Fibroblast of villous mesenchyme (primary cell): Measurements from ENCODE around the gene ABCD1. TPM values are rescaled to one million over a fixed set of nuclear protein-coding genes. Genes with fewer than 3 reads are reported as not detected.

Experiments
- DNase-seq: peaks from one replicate; pipeline ENCODE4 v3.0.0-alpha.2; 2010; ENCODE audit warnings: low read depth
- H3K4me3 ChIP-seq: 2 replicates; pipeline ENCODE4 v1.5.1; 2011; ENCODE audit warnings: low read depth, mild to moderate bottlenecking, low read length
- total RNA-seq: library from RNA; depleted of rRNA; stranded (reverse); fragments of >200 nt; gene quantifications from 2 replicates; pipeline ENCODE4 v1.2.3, GENCODE V29; 2012
- TF ChIP-seq, protein P1 (sequence below): IDR thresholded peaks from 2 replicates; pipeline ENCODE4 v1.5.1; 2012; ENCODE audit warnings: low read depth, mild to moderate bottlenecking, low read length; ENCODE audit not compliant: insufficient read depth

ABCD1 gene
- total RNA-seq, 1 donor: 15.5 TPM

DNA sequence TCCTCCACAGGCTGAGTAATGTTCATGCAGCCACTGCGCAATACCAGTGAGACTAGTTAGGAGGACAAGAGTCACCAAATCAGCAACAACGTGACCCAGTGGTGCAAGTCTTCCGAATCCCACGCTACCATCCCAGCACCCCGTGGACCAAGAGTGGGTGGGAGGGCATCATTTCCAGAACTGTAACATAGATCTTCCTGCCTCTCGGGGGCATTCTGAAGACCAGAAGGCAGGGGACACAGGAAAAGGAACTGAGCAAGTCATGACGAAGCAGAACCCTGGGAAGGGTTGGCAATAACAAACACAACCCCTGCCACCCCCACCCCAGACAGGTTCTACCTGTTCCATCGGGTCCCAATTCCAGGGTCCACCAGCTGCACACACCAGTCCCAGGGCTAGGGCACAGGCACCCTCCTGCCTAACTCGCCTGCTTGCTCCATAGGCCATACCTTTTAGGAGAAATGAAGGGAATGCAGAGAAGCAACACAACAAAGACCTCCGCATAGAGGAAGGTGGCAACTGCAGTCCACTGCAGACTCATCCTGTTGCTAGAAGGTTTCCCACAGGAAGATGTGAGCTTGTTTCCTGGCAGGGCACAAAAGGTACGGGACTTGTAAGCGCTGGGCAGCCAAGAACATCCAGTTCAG, 1.8 kb upstream of the ABCD1 start:
- H3K4me3 ChIP-seq: peak overlapping the region; percentile 69
- TF ChIP-seq, protein P1, sequence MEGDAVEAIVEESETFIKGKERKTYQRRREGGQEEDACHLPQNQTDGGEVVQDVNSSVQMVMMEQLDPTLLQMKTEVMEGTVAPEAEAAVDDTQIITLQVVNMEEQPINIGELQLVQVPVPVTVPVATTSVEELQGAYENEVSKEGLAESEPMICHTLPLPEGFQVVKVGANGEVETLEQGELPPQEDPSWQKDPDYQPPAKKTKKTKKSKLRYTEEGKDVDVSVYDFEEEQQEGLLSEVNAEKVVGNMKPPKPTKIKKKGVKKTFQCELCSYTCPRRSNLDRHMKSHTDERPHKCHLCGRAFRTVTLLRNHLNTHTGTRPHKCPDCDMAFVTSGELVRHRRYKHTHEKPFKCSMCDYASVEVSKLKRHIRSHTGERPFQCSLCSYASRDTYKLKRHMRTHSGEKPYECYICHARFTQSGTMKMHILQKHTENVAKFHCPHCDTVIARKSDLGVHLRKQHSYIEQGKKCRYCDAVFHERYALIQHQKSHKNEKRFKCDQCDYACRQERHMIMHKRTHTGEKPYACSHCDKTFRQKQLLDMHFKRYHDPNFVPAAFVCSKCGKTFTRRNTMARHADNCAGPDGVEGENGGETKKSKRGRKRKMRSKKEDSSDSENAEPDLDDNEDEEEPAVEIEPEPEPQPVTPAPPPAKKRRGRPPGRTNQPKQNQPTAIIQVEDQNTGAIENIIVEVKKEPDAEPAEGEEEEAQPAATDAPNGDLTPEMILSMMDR: no peak
- peak; percentile 27 for DNase-seq

DNA sequence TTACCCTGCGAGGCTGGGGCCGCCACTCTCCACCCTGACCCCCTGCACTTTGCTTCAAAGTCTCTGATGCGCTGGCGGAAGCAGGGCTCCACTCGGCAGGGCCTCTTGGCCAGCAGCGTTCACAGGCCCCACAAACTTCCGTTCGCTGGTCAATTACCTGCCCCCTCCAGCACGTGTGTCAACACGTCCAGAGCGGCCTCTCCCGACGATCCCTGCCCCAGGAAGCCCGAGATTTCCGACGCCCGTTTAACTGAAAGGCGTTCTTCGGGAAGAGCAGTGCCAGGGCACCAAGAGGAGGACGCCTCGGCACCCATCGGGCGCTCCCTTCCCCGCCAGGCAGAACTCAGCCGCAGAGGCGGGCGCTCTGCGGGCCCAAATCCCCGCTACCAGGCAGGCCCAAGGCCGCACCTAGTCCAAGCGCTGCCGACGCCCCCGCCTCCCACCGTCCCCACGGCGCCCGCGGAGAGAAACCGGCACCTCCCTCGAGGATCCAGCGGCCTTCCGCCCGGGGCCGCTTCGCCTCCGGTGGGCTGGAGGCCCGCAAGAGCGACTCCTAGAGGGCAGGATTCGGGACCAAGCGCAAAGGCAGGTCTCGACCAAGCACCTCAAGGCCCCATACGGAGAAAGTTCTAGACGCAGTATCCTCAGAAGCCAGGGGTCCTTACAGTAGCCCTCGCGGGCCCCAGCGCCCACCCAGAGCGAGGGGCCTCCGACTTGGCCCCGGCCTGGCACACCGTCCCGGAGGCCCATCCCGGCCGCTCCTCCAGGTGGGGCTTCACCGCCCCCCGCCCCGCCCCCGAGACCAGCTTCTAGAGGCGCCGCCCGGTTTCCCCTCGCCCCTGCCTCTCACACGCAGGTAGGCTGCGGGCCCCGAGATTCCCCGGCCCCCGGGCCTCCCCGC, 1.1 kb upstream of the ABCD1 start:
- peak overlapping the region; percentile 69 for H3K4me3 ChIP-seq
- TF ChIP-seq, protein P1: peak; percentile 39
- DNase-seq: peak; percentile 51

DNA sequence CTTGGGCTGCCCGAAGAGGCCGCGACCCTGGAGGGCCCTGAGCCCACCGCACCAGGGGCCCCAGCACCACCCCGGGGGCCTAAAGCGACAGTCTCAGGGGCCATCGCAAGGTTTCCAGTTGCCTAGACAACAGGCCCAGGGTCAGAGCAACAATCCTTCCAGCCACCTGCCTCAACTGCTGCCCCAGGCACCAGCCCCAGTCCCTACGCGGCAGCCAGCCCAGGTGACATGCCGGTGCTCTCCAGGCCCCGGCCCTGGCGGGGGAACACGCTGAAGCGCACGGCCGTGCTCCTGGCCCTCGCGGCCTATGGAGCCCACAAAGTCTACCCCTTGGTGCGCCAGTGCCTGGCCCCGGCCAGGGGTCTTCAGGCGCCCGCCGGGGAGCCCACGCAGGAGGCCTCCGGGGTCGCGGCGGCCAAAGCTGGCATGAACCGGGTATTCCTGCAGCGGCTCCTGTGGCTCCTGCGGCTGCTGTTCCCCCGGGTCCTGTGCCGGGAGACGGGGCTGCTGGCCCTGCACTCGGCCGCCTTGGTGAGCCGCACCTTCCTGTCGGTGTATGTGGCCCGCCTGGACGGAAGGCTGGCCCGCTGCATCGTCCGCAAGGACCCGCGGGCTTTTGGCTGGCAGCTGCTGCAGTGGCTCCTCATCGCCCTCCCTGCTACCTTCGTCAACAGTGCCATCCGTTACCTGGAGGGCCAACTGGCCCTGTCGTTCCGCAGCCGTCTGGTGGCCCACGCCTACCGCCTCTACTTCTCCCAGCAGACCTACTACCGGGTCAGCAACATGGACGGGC, 579 bp downstream of the ABCD1 start:
- no peak for DNase-seq
- H3K4me3 ChIP-seq: peak overlapping the region; percentile 56
- TF ChIP-seq, protein P1: no peak

DNA sequence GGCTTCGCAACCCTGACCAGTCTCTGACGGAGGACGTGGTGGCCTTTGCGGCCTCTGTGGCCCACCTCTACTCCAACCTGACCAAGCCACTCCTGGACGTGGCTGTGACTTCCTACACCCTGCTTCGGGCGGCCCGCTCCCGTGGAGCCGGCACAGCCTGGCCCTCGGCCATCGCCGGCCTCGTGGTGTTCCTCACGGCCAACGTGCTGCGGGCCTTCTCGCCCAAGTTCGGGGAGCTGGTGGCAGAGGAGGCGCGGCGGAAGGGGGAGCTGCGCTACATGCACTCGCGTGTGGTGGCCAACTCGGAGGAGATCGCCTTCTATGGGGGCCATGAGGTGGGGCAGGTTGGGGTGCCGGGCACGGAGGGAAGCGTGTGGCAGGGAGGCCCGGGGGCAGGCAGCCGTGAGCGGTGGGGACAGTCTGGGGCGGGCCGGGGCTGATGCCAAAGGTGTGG, 1.2 kb downstream of the ABCD1 start:
- peak overlapping the region; percentile 37 for H3K4me3 ChIP-seq
- TF ChIP-seq, protein P1: no peak
- DNase-seq: no peak

DNA sequence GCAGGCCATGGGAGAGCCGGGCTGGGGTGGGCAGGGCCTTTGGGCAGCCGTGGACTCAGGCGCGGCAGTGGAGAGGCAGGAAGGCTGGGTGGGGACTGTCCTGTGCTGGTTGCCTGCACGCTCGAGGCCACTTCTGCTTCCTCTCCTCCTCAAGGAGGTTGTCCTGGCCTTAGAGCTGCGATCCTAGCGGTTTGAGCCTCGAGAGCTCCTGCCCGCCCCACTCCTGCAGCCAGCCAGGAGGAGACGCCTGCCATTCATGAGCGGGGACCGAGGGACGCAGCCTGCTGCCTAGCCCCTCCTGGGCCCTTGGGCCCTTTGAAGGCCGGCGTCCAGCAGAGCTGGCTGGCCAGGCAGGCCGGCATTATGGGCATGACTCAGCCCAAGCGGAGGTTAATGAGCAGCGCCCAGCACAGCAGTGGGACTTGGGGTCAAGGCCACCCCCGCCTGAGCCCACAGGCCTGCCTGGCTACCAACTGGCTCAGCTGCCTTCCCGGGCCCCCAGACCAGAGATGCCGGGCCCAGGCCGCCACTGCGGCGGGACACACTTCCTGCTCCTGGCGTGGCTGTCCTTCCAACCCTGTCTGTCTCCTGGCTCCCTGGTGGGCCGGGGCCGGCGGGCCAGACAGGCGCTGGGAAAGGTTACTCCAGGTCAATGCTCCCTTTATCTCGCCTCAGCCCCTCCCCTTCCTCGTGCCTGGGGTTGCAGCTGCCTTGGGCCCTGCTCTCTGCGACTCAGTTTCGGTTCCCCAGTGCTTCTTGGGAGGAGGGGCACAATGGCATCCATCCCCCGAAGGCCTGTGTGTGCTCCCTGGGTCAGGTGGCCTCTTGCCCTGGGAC, 1.8 kb downstream of the ABCD1 start:
- DNase-seq: peak; percentile 72
- TF ChIP-seq, protein P1: no peak
- H3K4me3 ChIP-seq: peak overlapping the region; percentile 37
